Esophagus squamous epithelium (tissue), 5 donors: Measurements from ENCODE around the gene ITSN1. TPM values are rescaled to one million over a fixed set of nuclear protein-coding genes. Genes with fewer than 3 reads are reported as not detected.

Experiments used
- DNase-seq: peaks from one replicate; lab custom pipeline; 2025; lab: John Stamatoyannopoulos, UW
- H3K27ac ChIP-seq, 4 donors: fragments of 200-600 bp; sonication (generic); one replicate each; pipeline ENCODE4 v1.5.1; 2016 to 2019; ENCODE audit warnings: mild to moderate bottlenecking in 1 of 4
- H3K27me3 ChIP-seq, 4 donors: fragments of 200-600 bp; sonication (generic); 1 replicate in 3 of 4; 2 replicates in 1 of 4; pipeline versions ENCODE4 v1.5.1 to v1.6.0; 2017 to 2021; ENCODE audit warnings: antibody characterized with exemption in 1 of 4
- H3K36me3 ChIP-seq, 3 donors: fragments of 200-600 bp; sonication (generic); one replicate each; pipeline ENCODE4 v1.5.1; 2016 to 2019
- H3K4me1 ChIP-seq, 3 donors: fragments of 200-600 bp; sonication (generic); one replicate each; pipeline ENCODE4 v1.5.1; 2017 to 2019
- H3K4me3 ChIP-seq, 4 donors: fragments of 200-600 bp; sonication (generic); 1 replicate in 3 of 4; 2 replicates in 1 of 4; pipeline ENCODE4 v1.5.1; 2016 to 2019; ENCODE audit warnings: mild to moderate bottlenecking in 2 of 4, moderate library complexity in 1 of 4
- H3K9me3 ChIP-seq, 3 donors: fragments of 200-600 bp; sonication (generic); one replicate each; pipeline ENCODE4 v1.5.1; 2016 to 2019
- CTCF ChIP-seq, 6 experiments: fragments of 450-650 bp in 4 of 6; fragments of 200-600 bp in 2 of 6; sonication (generic) in 2 of 6; IDR thresholded peaks; one replicate each; pipeline ENCODE4 v1.5.1; 2016 to 2019; ENCODE audit warnings: antibody characterized with exemption in 6 of 6, mild to moderate bottlenecking in 4 of 6, moderate library complexity in 4 of 6
- POLR2A ChIP-seq, 4 donors: fragments of 450-650 bp; IDR thresholded peaks; one replicate each; pipeline ENCODE4 v1.6.1; 2017; ENCODE audit warnings: antibody characterized with exemption in 4 of 4, mild to moderate bottlenecking in 4 of 4, moderate library complexity in 3 of 4
- WGBS, 2 donors: methylation state at CpG; one replicate each; pipeline ENCODE4 v1.1.5; 2018; 5-methylcytosine and 5-hydroxymethylcytosine counted together
- intact Hi-C: fragments of 100-400 bp; cut with DNase I; formaldehyde crosslinking; loops from one replicate; pipeline ENCODE4 v1.15.0; 2022
- total RNA-seq, 4 donors: library from RNA; depleted of rRNA; stranded (reverse); fragments of >200 nt; gene quantifications; one replicate each; pipeline ENCODE4 v1.1.0, GENCODE V29; 2016
- donor health status: DM: yes; HTN: yes; CAD: no.

The ITSN1 gene
- total RNA-seq, 4 donors from 2014 or later: 9.5 to 27.1 (median 11.6) TPM

- 89 to 100% methylated on average over 2 of the region's 2 CpGs for WGBS, 2 donors
- Histone ChIP-seq H3K27ac (no peak overlapping the region), H3K36me3 (peaks cover 0 to 12% (median 0%) of the 10 kb centered on the region in 3 donors), H3K4me1 (peaks cover 0 to 3% (median 0%) of the 10 kb centered on the region in 3 donors), H3K4me3 (no peak overlapping the region), H3K27me3 (no peaks in the 10 kb centered on the region), H3K9me3 (peaks cover 0 to 15% (median 4%) of the 10 kb centered on the region in 3 donors)
- no peak for DNase-seq
- intact Hi-C loops: no loop called here
- TF ChIP-seq CTCF (IDR thresholded peaks at IDR 0.05) (no peak), POLR2A (IDR thresholded peaks at IDR 0.05) (no peak)
Measured at GRCh38 chr21:33747420-33747819, 105.1 kb downstream of the ITSN1 start.

GRCh38 chr21:33748903-33749302 is 106.6 kb downstream of the ITSN1 start:
- no peaks in the 10 kb centered on the region for H3K27me3 ChIP-seq
- H3K4me3 ChIP-seq: no peak overlapping the region
- H3K9me3 ChIP-seq: peaks cover 0 to 15% (median 4%) of the 10 kb centered on the region in 3 donors
- DNase-seq: no peak
- TF ChIP-seq POLR2A (IDR thresholded peaks at IDR 0.05): no peak
- no peak for TF ChIP-seq CTCF (IDR thresholded peaks at IDR 0.05)
- intact Hi-C loops: no loop called here
- no peak overlapping the region for H3K27ac ChIP-seq
- H3K36me3 ChIP-seq: peaks cover 0 to 12% (median 0%) of the 10 kb centered on the region in 3 donors
- WGBS, 2 donors: 87 to 96% methylated on average over 3 of the region's 3 CpGs
- H3K4me1 ChIP-seq: peaks cover 0 to 3% (median 0%) of the 10 kb centered on the region in 3 donors

- no peak for DNase-seq
- peaks cover 0 to 15% (median 4%) of the 10 kb centered on the region in 3 donors for H3K9me3 ChIP-seq
- WGBS, 2 donors: 39 to 51% methylated on average over 4 of the region's 4 CpGs
- H3K4me1 ChIP-seq: peaks cover 0 to 3% (median 0%) of the 10 kb centered on the region in 3 donors
- no peaks in the 10 kb centered on the region for H3K27me3 ChIP-seq
- no peak overlapping the region for H3K27ac ChIP-seq
- intact Hi-C loops: no loop called here
- peaks cover 0 to 10% (median 0%) of the 10 kb centered on the region in 3 donors for H3K36me3 ChIP-seq
- H3K4me3 ChIP-seq: no peak overlapping the region
- TF ChIP-seq CTCF (IDR thresholded peaks at IDR 0.05) (no peak), POLR2A (IDR thresholded peaks at IDR 0.05) (no peak)
Measured at GRCh38 chr21:33750017-33750416, 107.7 kb downstream of the ITSN1 start.

GRCh38 chr21:33751120-33751519 is 108.8 kb downstream of the ITSN1 start:
- no peak overlapping the region for H3K4me3 ChIP-seq
- intact Hi-C loops: no loop called here
- peaks cover 0 to 15% (median 4%) of the 10 kb centered on the region in 3 donors for H3K9me3 ChIP-seq
- DNase-seq: no peak
- H3K4me1 ChIP-seq: peaks cover 0 to 3% (median 0%) of the 10 kb centered on the region in 3 donors
- peaks cover 0 to 8% (median 0%) of the 10 kb centered on the region in 3 donors for H3K36me3 ChIP-seq
- peak overlapping the region in 2 of 4 donors; percentile 3 to 21 for H3K27ac ChIP-seq
- WGBS, 2 donors: 50 to 55% methylated on average over 1 of the region's 1 CpG
- TF ChIP-seq CTCF (IDR thresholded peaks at IDR 0.05) (no peak), POLR2A (IDR thresholded peaks at IDR 0.05) (no peak)
- no peaks in the 10 kb centered on the region for H3K27me3 ChIP-seq

GRCh38 chr21:33751533-33751932 is 109.2 kb downstream of the ITSN1 start:
- no peak for DNase-seq

More at GRCh38 chr21:33751533-33751932, 109.2 kb downstream of the ITSN1 start:
- intact Hi-C loops: no loop called here
- Histone ChIP-seq H3K27me3 (no peaks in the 10 kb centered on the region), H3K36me3 (peaks cover 0 to 11% (median 0%) of the 10 kb centered on the region in 3 donors), H3K4me1 (peaks cover 0 to 3% (median 0%) of the 10 kb centered on the region in 3 donors), H3K4me3 (no peak overlapping the region), H3K27ac (no peak overlapping the region), H3K9me3 (peaks cover 0 to 11% (median 4%) of the 10 kb centered on the region in 3 donors)
- TF ChIP-seq CTCF (IDR thresholded peaks at IDR 0.05): no peak
- TF ChIP-seq POLR2A (IDR thresholded peaks at IDR 0.05): no peak
